Suprapubic skin (tissue), 4 donors: ENCODE measurements around the gene ITGAE. TPM values are rescaled to one million over a fixed set of nuclear protein-coding genes. Genes with fewer than 3 reads are reported as not detected.

Source experiments
- DNase-seq, 2 donors: peaks; one replicate each; pipeline ENCODE4 v3.0.0-alpha.2; 2019; ENCODE audit warnings: low spot score in 2 of 2
- H3K27ac ChIP-seq: fragments of 200-600 bp; sonication (generic); one replicate; pipeline ENCODE4 v1.5.1; 2019
- H3K27me3 ChIP-seq: fragments of 200-600 bp; sonication (generic); one replicate; pipeline ENCODE4 v1.5.1; 2019
- H3K36me3 ChIP-seq: fragments of 200-600 bp; sonication (generic); one replicate; pipeline ENCODE4 v1.5.1; 2019
- H3K4me1 ChIP-seq: fragments of 200-600 bp; sonication (generic); one replicate; pipeline ENCODE4 v1.5.1; 2019
- H3K4me3 ChIP-seq: fragments of 200-600 bp; sonication (generic); one replicate; pipeline ENCODE4 v1.5.1; 2019; ENCODE audit warnings: mild to moderate bottlenecking
- H3K9me3 ChIP-seq: fragments of 200-600 bp; sonication (generic); one replicate; pipeline ENCODE4 v1.5.1; 2019
- EP300 ChIP-seq: sonication (generic); formaldehyde crosslinking; IDR thresholded peaks from one replicate; pipeline ENCODE4 v1.6.1; 2017; ENCODE audit warnings: antibody characterized with exemption
- POLR2A ChIP-seq, 2 donors: fragments of 450-650 bp; IDR thresholded peaks; one replicate each; pipeline ENCODE4 v1.6.1; 2017; ENCODE audit warnings: antibody characterized with exemption in 2 of 2, mild to moderate bottlenecking in 2 of 2, moderate library complexity in 2 of 2
- POLR2AphosphoS5 ChIP-seq, 3 donors: sonication (generic); formaldehyde crosslinking; IDR thresholded peaks; one replicate each; pipeline ENCODE4 v1.6.1; 2017; ENCODE audit warnings: antibody characterized with exemption in 3 of 3
- WGBS: methylation state at CpG from one replicate; pipeline ENCODE4 v1.1.5; 2018; 5-methylcytosine and 5-hydroxymethylcytosine counted together
- total RNA-seq, 4 donors: library from RNA; depleted of rRNA; stranded (reverse); fragments of >200 nt; gene quantifications; one replicate each; pipeline ENCODE4 v1.1.0, GENCODE V29; 2016
- TF ChIP-seq, protein P1 (sequence below), 2 donors: fragments of 200-600 bp in 1 of 2; fragments of 450-650 bp in 1 of 2; sonication (generic) in 1 of 2; IDR thresholded peaks; one replicate each; pipeline ENCODE4 v1.5.1; 2016 to 2019; ENCODE audit warnings: antibody characterized with exemption in 2 of 2, mild to moderate bottlenecking in 1 of 2, moderate library complexity in 1 of 2

ITGAE gene
- total RNA-seq, 4 donors from 2014 or later: 14.0 to 20.7 (median 14.4) TPM

DNA sequence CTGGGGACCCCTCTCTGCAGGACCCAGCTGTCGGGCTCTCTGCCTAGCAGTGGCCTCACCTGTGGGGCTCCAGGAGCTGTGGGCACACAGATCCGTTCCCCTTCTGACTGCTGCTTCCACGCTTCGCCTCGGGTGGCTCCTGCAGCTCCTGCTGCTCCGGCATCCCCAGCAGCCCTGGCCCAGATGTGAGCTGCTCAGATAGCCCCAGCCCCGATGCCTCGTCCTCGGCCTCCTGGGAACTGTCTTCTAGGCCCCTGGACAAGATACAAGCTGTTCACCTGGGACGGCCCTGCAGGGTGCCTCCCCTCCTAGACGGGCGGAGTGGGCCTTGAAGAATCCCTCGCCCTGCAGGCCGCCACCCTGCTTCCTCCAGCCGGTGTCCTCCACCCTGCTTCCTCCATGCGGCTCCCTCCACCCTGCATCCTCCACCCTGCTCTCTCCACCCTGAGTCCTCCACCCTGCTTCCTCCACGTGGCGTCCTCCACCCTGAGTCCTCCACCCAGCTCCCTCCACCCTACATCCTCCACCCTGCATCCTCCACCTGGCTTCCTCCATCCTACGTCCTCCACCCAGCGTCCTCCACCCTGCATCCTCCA lies 121.4 kb downstream of the ITGAE start:
- no peaks in the 10 kb centered on the region for H3K36me3 ChIP-seq
- no peaks in the 10 kb centered on the region for H3K9me3 ChIP-seq
- no peak overlapping the region for H3K27ac ChIP-seq
- no peak overlapping the region for H3K4me3 ChIP-seq
- DNase-seq: no peak
- TF ChIP-seq EP300: no peak
- TF ChIP-seq POLR2AphosphoS5 (IDR thresholded peaks at IDR 0.05): no peak
- TF ChIP-seq, protein P1, sequence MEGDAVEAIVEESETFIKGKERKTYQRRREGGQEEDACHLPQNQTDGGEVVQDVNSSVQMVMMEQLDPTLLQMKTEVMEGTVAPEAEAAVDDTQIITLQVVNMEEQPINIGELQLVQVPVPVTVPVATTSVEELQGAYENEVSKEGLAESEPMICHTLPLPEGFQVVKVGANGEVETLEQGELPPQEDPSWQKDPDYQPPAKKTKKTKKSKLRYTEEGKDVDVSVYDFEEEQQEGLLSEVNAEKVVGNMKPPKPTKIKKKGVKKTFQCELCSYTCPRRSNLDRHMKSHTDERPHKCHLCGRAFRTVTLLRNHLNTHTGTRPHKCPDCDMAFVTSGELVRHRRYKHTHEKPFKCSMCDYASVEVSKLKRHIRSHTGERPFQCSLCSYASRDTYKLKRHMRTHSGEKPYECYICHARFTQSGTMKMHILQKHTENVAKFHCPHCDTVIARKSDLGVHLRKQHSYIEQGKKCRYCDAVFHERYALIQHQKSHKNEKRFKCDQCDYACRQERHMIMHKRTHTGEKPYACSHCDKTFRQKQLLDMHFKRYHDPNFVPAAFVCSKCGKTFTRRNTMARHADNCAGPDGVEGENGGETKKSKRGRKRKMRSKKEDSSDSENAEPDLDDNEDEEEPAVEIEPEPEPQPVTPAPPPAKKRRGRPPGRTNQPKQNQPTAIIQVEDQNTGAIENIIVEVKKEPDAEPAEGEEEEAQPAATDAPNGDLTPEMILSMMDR (IDR thresholded peaks at IDR 0.05): no peak
- no peak for TF ChIP-seq POLR2A (IDR thresholded peaks at IDR 0.05)
- H3K27me3 ChIP-seq: peaks cover 26% of the 10 kb centered on the region
- H3K4me1 ChIP-seq: no peaks in the 10 kb centered on the region
- WGBS: 43% methylated on average over 13 of the region's 20 CpGs

DNA sequence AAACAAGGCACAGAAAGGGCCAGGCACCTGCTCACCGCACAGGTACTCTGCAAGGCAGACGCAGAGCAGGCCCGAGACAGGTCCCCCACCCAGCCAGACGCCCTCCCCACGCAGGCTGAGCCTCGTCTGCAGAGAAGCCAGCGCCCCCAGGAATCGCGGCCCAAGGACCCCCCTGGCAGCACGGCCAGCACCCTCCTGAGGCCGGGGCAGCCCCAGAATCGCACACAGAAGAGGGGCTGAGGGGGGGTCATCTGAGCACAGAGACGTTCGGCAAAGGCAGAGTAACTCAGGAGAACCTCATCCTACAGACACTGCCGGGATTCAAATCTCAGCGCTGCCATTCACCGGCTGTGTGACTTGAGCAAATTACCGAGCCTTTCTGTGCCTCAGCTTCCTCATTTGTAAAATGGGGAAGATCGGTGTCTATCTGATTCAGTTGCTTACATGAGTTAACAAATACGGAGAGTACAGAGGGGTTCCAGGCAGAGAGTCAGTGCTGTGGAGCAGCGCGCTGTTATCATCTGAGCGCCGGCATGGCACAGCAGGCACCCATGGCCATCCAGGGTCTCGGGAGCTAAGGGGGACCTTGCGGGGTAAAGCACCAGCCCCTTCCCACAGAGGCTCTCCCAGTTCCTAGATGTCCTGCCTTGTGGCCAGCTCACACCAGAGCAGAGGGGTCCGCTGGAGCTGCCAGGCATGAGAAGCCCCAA lies 122.0 kb downstream of the ITGAE start:
- Histone ChIP-seq H3K36me3 (no peaks in the 10 kb centered on the region), H3K4me1 (no peaks in the 10 kb centered on the region)
- TF ChIP-seq EP300: no peak
- no peak for TF ChIP-seq POLR2AphosphoS5 (IDR thresholded peaks at IDR 0.05)
- TF ChIP-seq, protein P1 (IDR thresholded peaks at IDR 0.05): no peak
- no peak for TF ChIP-seq POLR2A (IDR thresholded peaks at IDR 0.05)

DNA sequence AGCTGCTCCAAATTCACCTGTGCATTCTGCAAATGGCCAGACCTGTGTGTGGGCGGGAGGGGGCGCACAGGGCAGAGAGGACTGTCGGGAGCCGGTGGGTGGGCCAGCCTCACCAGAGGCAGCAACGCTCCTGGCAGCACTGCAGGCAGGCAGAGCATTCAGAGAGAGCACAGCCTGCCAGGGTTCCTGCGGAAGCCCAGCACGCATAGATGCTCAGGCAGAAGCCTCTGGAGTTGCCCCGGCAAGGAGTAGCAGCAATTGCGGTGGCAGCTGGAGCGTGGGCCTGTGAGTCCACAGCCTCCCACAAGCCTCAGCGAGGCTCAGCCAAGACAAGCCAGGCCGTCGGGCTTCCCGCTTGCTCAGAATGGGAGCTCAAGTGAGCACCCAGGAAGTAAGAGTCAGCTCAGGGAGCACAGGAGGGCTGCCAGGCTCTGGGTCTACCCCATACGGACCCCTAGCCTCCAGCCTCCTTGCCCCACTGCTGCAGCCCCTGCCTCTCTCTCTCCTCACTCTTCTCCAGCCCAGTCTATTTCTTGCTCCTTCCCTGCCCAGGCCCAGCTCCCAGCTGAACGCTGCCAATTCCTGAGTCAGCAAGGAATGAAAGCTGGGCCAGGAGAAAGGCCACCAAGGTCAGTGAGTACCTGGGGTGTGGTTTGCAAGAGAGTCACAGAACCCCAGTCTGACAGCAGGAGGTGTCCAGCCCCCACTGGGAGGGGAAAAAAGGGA lies 122.7 kb downstream of the ITGAE start:
- no peak for TF ChIP-seq POLR2A (IDR thresholded peaks at IDR 0.05)
- TF ChIP-seq, protein P1 (IDR thresholded peaks at IDR 0.05): no peak
- no peak for TF ChIP-seq POLR2AphosphoS5 (IDR thresholded peaks at IDR 0.05)
- no peak overlapping the region for H3K27ac ChIP-seq
- no peak for DNase-seq
- no peaks in the 10 kb centered on the region for H3K36me3 ChIP-seq
- H3K4me3 ChIP-seq: no peak overlapping the region
- H3K27me3 ChIP-seq: peaks cover 12% of the 10 kb centered on the region
- H3K9me3 ChIP-seq: no peaks in the 10 kb centered on the region
- WGBS: 49% methylated on average over 14 of the region's 16 CpGs
- no peaks in the 10 kb centered on the region for H3K4me1 ChIP-seq

More for the DNA sequence above, 122.0 kb downstream of the ITGAE start:
- no peak for DNase-seq
- Histone ChIP-seq H3K27me3 (peaks cover 19% of the 10 kb centered on the region), H3K4me3 (no peak overlapping the region), H3K27ac (no peak overlapping the region), H3K9me3 (no peaks in the 10 kb centered on the region)
- 72% methylated on average over 14 of the region's 27 CpGs for WGBS

DNA sequence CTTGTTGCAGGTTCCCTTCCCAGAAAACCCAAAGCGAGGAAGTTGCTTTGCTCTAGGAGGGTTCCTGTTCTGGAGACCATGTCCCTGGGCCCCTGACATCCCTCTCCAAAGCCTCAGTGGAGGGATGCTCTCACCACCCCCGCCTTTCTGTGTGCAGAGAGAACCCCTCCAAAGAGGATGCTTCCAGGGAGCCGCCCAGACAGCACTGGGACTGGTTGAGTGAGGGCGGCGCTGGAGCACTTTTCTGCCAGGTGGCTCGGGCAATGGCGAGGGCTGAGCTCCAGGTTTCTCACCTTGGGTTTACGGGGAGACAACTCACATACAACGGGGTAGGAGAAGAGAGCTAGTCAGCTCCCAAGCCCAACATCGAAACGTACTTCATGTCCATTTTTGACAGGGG lies 125.1 kb downstream of the ITGAE start:
- Histone ChIP-seq H3K9me3 (no peaks in the 10 kb centered on the region), H3K4me3 (no peak overlapping the region), H3K36me3 (no peaks in the 10 kb centered on the region), H3K4me1 (no peaks in the 10 kb centered on the region), H3K27me3 (no peaks in the 10 kb centered on the region), H3K27ac (no peak overlapping the region)
- 76% methylated on average over 11 of the region's 11 CpGs for WGBS
- no peak for DNase-seq
- no peak for TF ChIP-seq POLR2A (IDR thresholded peaks at IDR 0.05)
- TF ChIP-seq, protein P1 (IDR thresholded peaks at IDR 0.05): no peak
- TF ChIP-seq POLR2AphosphoS5 (IDR thresholded peaks at IDR 0.05): no peak
- no peak for TF ChIP-seq EP300

DNA sequence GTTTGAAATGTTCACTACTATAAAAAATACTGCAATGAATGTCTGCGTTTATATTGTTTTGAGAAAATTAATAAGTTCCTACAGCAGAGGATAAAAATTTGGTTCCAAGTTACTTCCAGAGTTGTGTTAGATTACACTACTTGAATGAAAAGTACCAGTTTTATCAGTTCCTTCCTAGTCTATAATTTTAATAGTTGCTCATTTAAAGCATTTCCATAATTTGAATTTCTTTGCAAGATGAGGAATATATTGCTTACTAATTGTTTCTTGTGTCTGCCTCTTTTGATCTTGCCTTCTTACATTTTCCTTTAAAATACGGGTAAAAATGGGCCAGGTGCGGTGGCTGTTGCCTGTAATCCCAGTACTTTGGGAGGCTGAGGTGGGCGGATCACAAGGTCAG lies 128.4 kb downstream of the ITGAE start:
- H3K27me3 ChIP-seq: no peaks in the 10 kb centered on the region
- WGBS: 95% methylated on average over 4 of the region's 4 CpGs
- H3K4me1 ChIP-seq: peaks cover 14% of the 10 kb centered on the region
- TF ChIP-seq POLR2AphosphoS5 (IDR thresholded peaks at IDR 0.05) (no peak), POLR2A (IDR thresholded peaks at IDR 0.05) (no peak), EP300 (no peak)
- TF ChIP-seq, protein P1 (IDR thresholded peaks at IDR 0.05): no peak
- no peak overlapping the region for H3K27ac ChIP-seq
- DNase-seq: no peak
- no peaks in the 10 kb centered on the region for H3K36me3 ChIP-seq
- no peaks in the 10 kb centered on the region for H3K9me3 ChIP-seq
- no peak overlapping the region for H3K4me3 ChIP-seq
